PC-9 (cell line): ENCODE measurements around the gene UBTF. TPM values are rescaled to one million over a fixed set of nuclear protein-coding genes. Genes with fewer than 3 reads are reported as not detected.
A peak's percentile ranks its signal among the peaks of the same experiment; 100 is the strongest.

Experiments
- Bru-seq: library from RNA; stranded (reverse); fragments of 400-500 nt; gene quantifications from one replicate; lab custom pipeline; 2021; lab: Mats Ljungman, UMichigan
- BruChase-seq, 2 experiments: library from RNA; stranded (reverse); fragments of 400-500 nt; gene quantifications; one replicate each; lab custom pipeline; 2021; lab: Mats Ljungman, UMichigan
- BruUV-seq: library from RNA; stranded (reverse); fragments of 400-500 nt; replicated peaks from 2 replicates; lab custom pipeline; 2021; lab: Mats Ljungman, UMichigan
- CTCF ChIA-PET: fragments of 300-600 bp; sonication (Branson Sonifier 250); formaldehyde crosslinking; loops from one replicate; lab custom pipeline; 2022; ENCODE audit warnings: antibody characterized with exemption; lab: Charles Lee
- POLR2A ChIA-PET: fragments of 300-600 bp; sonication (Branson Sonifier 250); formaldehyde crosslinking; loops from one replicate; lab custom pipeline; 2022; ENCODE audit warnings: antibody characterized with exemption; ENCODE audit not compliant: unreplicated experiment; lab: Charles Lee
- DNase-seq, 2 experiments: peaks; one replicate each; pipeline versions ENCODE4 v3.0.0 to v3.0.0-alpha.2; 2015 to 2022; ENCODE audit warnings: mixed read lengths in 1 of 2
- H2AFZ ChIP-seq: fragments of 200-600 bp; sonication (generic); 2 replicates; pipeline ENCODE4 v1.8.1; 2017; ENCODE audit warnings: antibody characterized with exemption
- H3F3A ChIP-seq: fragments of 200-600 bp; sonication (generic); 2 replicates; pipeline ENCODE4 v1.8.1; 2017; ENCODE audit warnings: antibody characterized with exemption, mild to moderate bottlenecking, low read depth; ENCODE audit not compliant: insufficient read depth
- H3K27ac ChIP-seq: fragments of 200-600 bp; sonication (generic); 2 replicates; pipeline ENCODE4 v1.6.1; 2016; ENCODE audit warnings: mixed run types
- H3K27me3 ChIP-seq: fragments of 200-600 bp; sonication (generic); 2 replicates; pipeline ENCODE4 v1.6.1; 2016; ENCODE audit warnings: low read depth, mixed run types; ENCODE audit not compliant: insufficient read depth
- H3K36me3 ChIP-seq: fragments of 200-600 bp; sonication (generic); 2 replicates; pipeline ENCODE4 v1.6.1; 2016; ENCODE audit warnings: low read depth, mixed run types
- H3K4me1 ChIP-seq: fragments of 200-600 bp; sonication (generic); replicated peaks from 2 replicates; pipeline ENCODE4 v1.6.1; 2016; ENCODE audit warnings: mixed run types; ENCODE audit not compliant: insufficient read depth
- H3K4me2 ChIP-seq: fragments of 200-600 bp; sonication (generic); 2 replicates; pipeline ENCODE4 v1.6.1; 2017; ENCODE audit warnings: mixed run types
- H3K4me3 ChIP-seq: fragments of 200-600 bp; sonication (generic); 2 replicates; pipeline ENCODE4 v1.6.1; 2016; ENCODE audit warnings: mixed run types
- H3K79me2 ChIP-seq: fragments of 200-600 bp; sonication (generic); 2 replicates; pipeline ENCODE4 v1.6.1; 2017; ENCODE audit warnings: low read depth, mixed run types
- H3K9me2 ChIP-seq: fragments of 200-600 bp; sonication (generic); 2 replicates; pipeline ENCODE4 v1.8.1; 2017; ENCODE audit warnings: mild to moderate bottlenecking; ENCODE audit not compliant: insufficient read depth
- H3K9me3 ChIP-seq: fragments of 200-600 bp; sonication (generic); 2 replicates; pipeline ENCODE4 v1.8.1; 2016; ENCODE audit warnings: low read depth; ENCODE audit not compliant: insufficient read depth
- H4K20me1 ChIP-seq: fragments of 200-600 bp; sonication (generic); 2 replicates; pipeline ENCODE4 v1.8.1; 2017; ENCODE audit not compliant: insufficient read depth
- CTCF ChIP-seq: fragments of 200-600 bp; sonication (generic); conservative IDR thresholded peaks from 2 replicates; pipeline ENCODE4 v1.6.1; 2017; ENCODE audit warnings: mixed run types, antibody characterized with exemption, mild to moderate bottlenecking, moderate library complexity
- EZH2 ChIP-seq: fragments of 200-600 bp; sonication (generic); IDR thresholded peaks from 2 replicates; pipeline ENCODE4 v1.8.0; 2017; ENCODE audit warnings: antibody characterized with exemption, low read depth
- intact Hi-C: fragments of 100-400 bp; cut with micrococcal nuclease; formaldehyde crosslinking; loops from one replicate; pipeline ENCODE4 v1.10.0; 2022; ENCODE audit not compliant: unreplicated experiment
- long read RNA-seq: library from polyadenylated mRNA; stranded (forward); transcript quantifications from one replicate; pipeline ENCODE4 v2.0.0, GENCODE V29; 2022
- total RNA-seq: library from RNA; stranded (reverse); gene quantifications from 2 replicates; pipeline ENCODE4 v1.2.3, GENCODE V29; 2021

The UBTF gene
- total RNA-seq = 59.6 and 61.7 TPM in 2 replicates
- percentile 67 among the genes with signal in this experiment for Bru-seq, nascent RNA
- percentile 76 among the genes with signal in this experiment for BruChase-seq, experiment 1, labeled RNA remaining after a 2-hour chase
- percentile 91 among the genes with signal in this experiment for BruChase-seq, experiment 2, labeled RNA remaining after a 6-hour chase
- long read RNA-seq, full-length matches to known transcripts = 15 of 40 reads
- long read RNA-seq, partial matches to known transcripts = 4 of 40 reads
- long read RNA-seq, other reads (novel, unspliced or antisense) = 21 of 40 reads

GRCh38 chr17:44219616-44220212 is at the start of gene UBTF:
Gene UBTF, minus strand, starts transcription at chr17:44219675. Its CDS starts 1,446 bp downstream, at chr17:44218229.
- Histone ChIP-seq H3K4me3 (peak within 1 kb of the TSS; percentile 97), H3K27me3 (no peaks in the 10 kb centered on the region), H3K79me2 (peaks cover 29% of the 10 kb centered on the region), H3F3A (peaks cover 36% of the 10 kb centered on the region; the same call in 1 of the 2 replicates), H3K36me3 (peaks cover 22% of the 10 kb centered on the region), H3K4me1 (peaks cover 22% of the 10 kb centered on the region), H3K4me2 (peak within 1 kb of the TSS; percentile 92), H2AFZ (peak within 1 kb of the TSS; percentile 84), H4K20me1 (no peaks in the 10 kb centered on the region), H3K9me3 (no peaks in the 10 kb centered on the region), H3K9me2 (no peaks in the 10 kb centered on the region), H3K27ac (peak within 1 kb of the TSS; percentile 55; the same call in 1 of the 2 replicates)
- intact Hi-C loops = loop anchor here (5.0 kb wide), 1 partner anchor 88 kb away; the partner anchor contains the start of gene RUNDC3A
- POLR2A ChIA-PET = interaction anchor here (0.6 to 0.7 kb wide), 3 partner anchors 13 to 146 kb away, joined by 3 to 6 read pairs (median 5); no protein-coding TSS in a partner anchor
- CTCF ChIA-PET = no interaction called here
- TF ChIP-seq CTCF (no peak), EZH2 (no peak)
- DNase-seq = peak in 1 of 2 experiments; percentile 53
- no TSS peak for BruUV-seq

- intact Hi-C loops = no loop called here
- 0 out of 2 replicates have a peak, but pooled peaks cover 4% of the 10 kb centered on the region for H3K27me3 ChIP-seq
- no peaks in the 10 kb centered on the region for H3K9me2 ChIP-seq
- no peaks in the 10 kb centered on the region for H3K4me1 ChIP-seq
- POLR2A ChIA-PET = no interaction called here
- CTCF ChIA-PET = interaction anchor here (0.6 kb wide), 1 partner anchor 46 kb away, joined by 4 read pairs; no protein-coding TSS in a partner anchor
- no peaks in the 10 kb centered on the region for H3K9me3 ChIP-seq
- TF ChIP-seq EZH2 (no peak), CTCF (no peak)
- no peak overlapping the region for H2AFZ ChIP-seq
- BruUV-seq = no TSS peak
- no peak overlapping the region for H3K4me3 ChIP-seq
- no peaks in the 10 kb centered on the region for H4K20me1 ChIP-seq
- H3K79me2 ChIP-seq = no peaks in the 10 kb centered on the region
- H3K4me2 ChIP-seq = no peak overlapping the region
- no peaks in the 10 kb centered on the region for H3F3A ChIP-seq
- no peak overlapping the region for H3K27ac ChIP-seq
- no peaks in the 10 kb centered on the region for H3K36me3 ChIP-seq
- DNase-seq = no peak
Measured at GRCh38 chr17:44268709-44269534, 49.4 kb upstream of the UBTF start.

- ChIA-PET CTCF (interaction anchor here (0.6 kb wide), 1 partner anchor 45 kb away, joined by 4 read pairs; no protein-coding TSS in a partner anchor), POLR2A (no interaction called here)
- intact Hi-C loops = no loop called here
Measured at GRCh38 chr17:44267818-44268490, 48.5 kb upstream of the UBTF start, which contains the start of gene SLC4A1. Gene SLC4A1, minus strand, starts transcription at chr17:44268135. Its CDS starts 5,269 bp downstream, at chr17:44262866.

More at GRCh38 chr17:44267818-44268490, 48.5 kb upstream of the UBTF start, which contains the start of gene SLC4A1:
- H3K27me3 ChIP-seq = peaks cover 11% of the 10 kb centered on the region; the same call in 1 of the 2 replicates
- H3K27ac ChIP-seq = no peak within 1 kb of the TSS
- H3K9me3 ChIP-seq = no peaks in the 10 kb centered on the region
- no peaks in the 10 kb centered on the region for H3K36me3 ChIP-seq
- H3K9me2 ChIP-seq = no peaks in the 10 kb centered on the region
- no peaks in the 10 kb centered on the region for H3F3A ChIP-seq
- H2AFZ ChIP-seq = no peak within 1 kb of the TSS
- DNase-seq = no peak
- BruUV-seq = no TSS peak
- TF ChIP-seq CTCF (no peak), EZH2 (no peak)
- no peak within 1 kb of the TSS for H3K4me3 ChIP-seq
- H3K4me2 ChIP-seq = no peak within 1 kb of the TSS
- H3K79me2 ChIP-seq = no peaks in the 10 kb centered on the region
- no peaks in the 10 kb centered on the region for H4K20me1 ChIP-seq
- no peaks in the 10 kb centered on the region for H3K4me1 ChIP-seq
